Measurements from ENCODE around the gene SBSN.

GRCh38 chr19:35518313-35518712 lies 9.8 kb downstream of the SBSN start:
- TF ChIP-seq CBFB (IDR thresholded peaks at IDR 0.05; ENCODE audit: low read depth) (no peak), CTCF (IDR thresholded peaks at IDR 0.05 in 2 of 3, conservative IDR thresholded peaks at IDR 0.05 in 1 of 3; ENCODE audit: control insufficient read depth in 2 of 3, extremely low read depth in 1 of 3, insufficient read depth in 1 of 3, low read depth in 3 of 3, low read length in 3 of 3) (no peak), POLR2AphosphoS5 (IDR thresholded peaks at IDR 0.05; ENCODE audit: low read length) (no peak), HDAC6 (IDR thresholded peaks at IDR 0.05; ENCODE audit: unreplicated experiment) (no peak), FOXK2 (IDR thresholded peaks at IDR 0.05) (no peak), EP300 (IDR thresholded peaks at IDR 0.05; ENCODE audit: borderline replicate concordance in 1 of 2, control insufficient read depth in 1 of 2, low read depth in 2 of 2, low read length in 2 of 2) (no peak), SMAD5 (IDR thresholded peaks at IDR 0.05; ENCODE audit: low read depth) (no peak), POLR2A (IDR thresholded peaks at IDR 0.05; ENCODE audit: low read depth, low read length) (no peak), ATF3 (IDR thresholded peaks at IDR 0.05; ENCODE audit: borderline replicate concordance, extremely low read depth, low read depth, low read length) (no peak), TAF1 (IDR thresholded peaks at IDR 0.05; ENCODE audit: borderline replicate concordance, low read depth, low read length) (no peak), USF2 (IDR thresholded peaks at IDR 0.05; ENCODE audit: borderline replicate concordance, low read depth, low read length) (no peak), RCOR1 (conservative IDR thresholded peaks at IDR 0.05; ENCODE audit: low read depth, low read length) (no peak)
- TF ChIP-seq, protein P1, sequence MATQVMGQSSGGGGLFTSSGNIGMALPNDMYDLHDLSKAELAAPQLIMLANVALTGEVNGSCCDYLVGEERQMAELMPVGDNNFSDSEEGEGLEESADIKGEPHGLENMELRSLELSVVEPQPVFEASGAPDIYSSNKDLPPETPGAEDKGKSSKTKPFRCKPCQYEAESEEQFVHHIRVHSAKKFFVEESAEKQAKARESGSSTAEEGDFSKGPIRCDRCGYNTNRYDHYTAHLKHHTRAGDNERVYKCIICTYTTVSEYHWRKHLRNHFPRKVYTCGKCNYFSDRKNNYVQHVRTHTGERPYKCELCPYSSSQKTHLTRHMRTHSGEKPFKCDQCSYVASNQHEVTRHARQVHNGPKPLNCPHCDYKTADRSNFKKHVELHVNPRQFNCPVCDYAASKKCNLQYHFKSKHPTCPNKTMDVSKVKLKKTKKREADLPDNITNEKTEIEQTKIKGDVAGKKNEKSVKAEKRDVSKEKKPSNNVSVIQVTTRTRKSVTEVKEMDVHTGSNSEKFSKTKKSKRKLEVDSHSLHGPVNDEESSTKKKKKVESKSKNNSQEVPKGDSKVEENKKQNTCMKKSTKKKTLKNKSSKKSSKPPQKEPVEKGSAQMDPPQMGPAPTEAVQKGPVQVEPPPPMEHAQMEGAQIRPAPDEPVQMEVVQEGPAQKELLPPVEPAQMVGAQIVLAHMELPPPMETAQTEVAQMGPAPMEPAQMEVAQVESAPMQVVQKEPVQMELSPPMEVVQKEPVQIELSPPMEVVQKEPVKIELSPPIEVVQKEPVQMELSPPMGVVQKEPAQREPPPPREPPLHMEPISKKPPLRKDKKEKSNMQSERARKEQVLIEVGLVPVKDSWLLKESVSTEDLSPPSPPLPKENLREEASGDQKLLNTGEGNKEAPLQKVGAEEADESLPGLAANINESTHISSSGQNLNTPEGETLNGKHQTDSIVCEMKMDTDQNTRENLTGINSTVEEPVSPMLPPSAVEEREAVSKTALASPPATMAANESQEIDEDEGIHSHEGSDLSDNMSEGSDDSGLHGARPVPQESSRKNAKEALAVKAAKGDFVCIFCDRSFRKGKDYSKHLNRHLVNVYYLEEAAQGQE (IDR thresholded peaks at IDR 0.05; ENCODE audit: low read depth, low read length) = no peak

All from GM12878 (cell line).